ENCODE results near the gene DSTYK.

The DSTYK gene

DNA sequence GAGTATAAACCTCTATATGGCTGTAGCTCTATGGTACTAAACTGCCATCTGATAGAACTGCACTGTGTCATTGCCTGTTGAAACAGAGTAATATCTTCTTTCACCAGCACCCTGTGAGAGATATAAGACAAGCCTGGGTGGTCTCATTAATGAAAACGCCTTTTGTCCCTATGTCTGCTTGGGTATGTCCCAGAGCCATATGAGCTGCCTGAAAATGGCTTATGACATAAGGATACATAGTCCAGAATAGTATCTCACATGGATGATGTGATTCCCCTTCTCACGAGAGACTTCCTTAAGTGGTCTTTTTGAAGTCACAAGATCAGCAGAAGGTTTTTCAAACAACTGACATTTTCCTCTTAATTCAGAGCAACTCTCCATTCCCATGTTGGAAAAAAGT, 8.9 kb upstream of the DSTYK start:
- H3K4me1 ChIP-seq (ENCODE audit: control insufficient read depth, insufficient read depth, low read length), result peaks cover 5% of the 10 kb centered on the region
- TF ChIP-seq, protein P1, sequence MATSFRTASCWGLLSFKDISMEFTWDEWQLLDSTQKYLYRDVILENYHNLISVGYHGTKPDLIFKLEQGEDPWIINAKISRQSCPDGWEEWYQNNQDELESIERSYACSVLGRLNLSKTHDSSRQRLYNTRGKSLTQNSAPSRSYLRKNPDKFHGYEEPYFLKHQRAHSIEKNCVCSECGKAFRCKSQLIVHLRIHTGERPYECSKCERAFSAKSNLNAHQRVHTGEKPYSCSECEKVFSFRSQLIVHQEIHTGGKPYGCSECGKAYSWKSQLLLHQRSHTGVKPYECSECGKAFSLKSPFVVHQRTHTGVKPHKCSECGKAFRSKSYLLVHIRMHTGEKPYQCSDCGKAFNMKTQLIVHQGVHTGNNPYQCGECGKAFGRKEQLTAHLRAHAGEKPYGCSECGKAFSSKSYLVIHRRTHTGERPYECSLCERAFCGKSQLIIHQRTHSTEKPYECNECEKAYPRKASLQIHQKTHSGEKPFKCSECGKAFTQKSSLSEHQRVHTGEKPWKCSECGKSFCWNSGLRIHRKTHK (tag by site-specific recombination; IDR thresholded peaks at IDR 0.05), result no peak
- TF ChIP-seq, protein P2, sequence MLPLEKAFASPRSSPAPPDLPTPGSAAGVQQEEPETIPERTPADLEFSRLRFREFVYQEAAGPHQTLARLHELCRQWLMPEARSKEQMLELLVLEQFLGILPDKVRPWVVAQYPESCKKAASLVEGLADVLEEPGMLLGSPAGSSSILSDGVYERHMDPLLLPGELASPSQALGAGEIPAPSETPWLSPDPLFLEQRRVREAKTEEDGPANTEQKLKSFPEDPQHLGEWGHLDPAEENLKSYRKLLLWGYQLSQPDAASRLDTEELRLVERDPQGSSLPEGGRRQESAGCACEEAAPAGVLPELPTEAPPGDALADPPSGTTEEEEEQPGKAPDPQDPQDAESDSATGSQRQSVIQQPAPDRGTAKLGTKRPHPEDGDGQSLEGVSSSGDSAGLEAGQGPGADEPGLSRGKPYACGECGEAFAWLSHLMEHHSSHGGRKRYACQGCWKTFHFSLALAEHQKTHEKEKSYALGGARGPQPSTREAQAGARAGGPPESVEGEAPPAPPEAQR (tag by site-specific recombination; IDR thresholded peaks at IDR 0.05), result no peak
- TF ChIP-seq WT1 (tag by site-specific recombination; IDR thresholded peaks at IDR 0.05), result no peak
- no peak for TF ChIP-seq ZEB2 (tag by site-specific recombination; IDR thresholded peaks at IDR 0.05)
- TF ChIP-seq SCRT1 (tag by site-specific recombination; IDR thresholded peaks at IDR 0.05; ENCODE audit: borderline replicate concordance), result no peak
- TF ChIP-seq ZNF214 (tag by site-specific recombination; IDR thresholded peaks at IDR 0.05; ENCODE audit: borderline replicate concordance), result no peak
- no peak for TF ChIP-seq ZNF544 (tag by site-specific recombination; IDR thresholded peaks at IDR 0.05)
- TF ChIP-seq ZNF311 (tag by site-specific recombination; IDR thresholded peaks at IDR 0.05; ENCODE audit: borderline replicate concordance), result no peak
- TF ChIP-seq ZNF791 (tag by site-specific recombination; IDR thresholded peaks at IDR 0.05), result no peak
- no peak for TF ChIP-seq ZNF623 (tag by site-specific recombination; IDR thresholded peaks at IDR 0.05)
- TF ChIP-seq ZNF169 (tag by site-specific recombination; IDR thresholded peaks at IDR 0.05), result no peak
- no peak for TF ChIP-seq ZNF433 (tag by site-specific recombination; IDR thresholded peaks at IDR 0.05; ENCODE audit: low read depth)
- TF ChIP-seq, protein P3, sequence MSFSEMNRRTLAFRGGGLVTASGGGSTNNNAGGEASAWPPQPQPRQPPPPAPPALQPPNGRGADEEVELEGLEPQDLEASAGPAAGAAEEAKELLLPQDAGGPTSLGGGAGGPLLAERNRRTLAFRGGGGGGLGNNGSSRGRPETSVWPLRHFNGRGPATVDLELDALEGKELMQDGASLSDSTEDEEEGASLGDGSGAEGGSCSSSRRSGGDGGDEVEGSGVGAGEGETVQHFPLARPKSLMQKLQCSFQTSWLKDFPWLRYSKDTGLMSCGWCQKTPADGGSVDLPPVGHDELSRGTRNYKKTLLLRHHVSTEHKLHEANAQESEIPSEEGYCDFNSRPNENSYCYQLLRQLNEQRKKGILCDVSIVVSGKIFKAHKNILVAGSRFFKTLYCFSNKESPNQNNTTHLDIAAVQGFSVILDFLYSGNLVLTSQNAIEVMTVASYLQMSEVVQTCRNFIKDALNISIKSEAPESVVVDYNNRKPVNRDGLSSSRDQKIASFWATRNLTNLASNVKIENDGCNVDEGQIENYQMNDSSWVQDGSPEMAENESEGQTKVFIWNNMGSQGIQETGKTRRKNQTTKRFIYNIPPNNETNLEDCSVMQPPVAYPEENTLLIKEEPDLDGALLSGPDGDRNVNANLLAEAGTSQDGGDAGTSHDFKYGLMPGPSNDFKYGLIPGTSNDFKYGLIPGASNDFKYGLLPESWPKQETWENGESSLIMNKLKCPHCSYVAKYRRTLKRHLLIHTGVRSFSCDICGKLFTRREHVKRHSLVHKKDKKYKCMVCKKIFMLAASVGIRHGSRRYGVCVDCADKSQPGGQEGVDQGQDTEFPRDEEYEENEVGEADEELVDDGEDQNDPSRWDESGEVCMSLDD (tag by site-specific recombination; IDR thresholded peaks at IDR 0.05), result no peak
- H3K4me3 ChIP-seq (ENCODE audit: low read depth, low read length), result no peak overlapping the region
- CTCF ChIA-PET, result interaction anchor here (0.5 to 1.0 kb wide), 4 partner anchors 9 to 266 kb away, joined by 3 to 6 read pairs (median 4); no protein-coding TSS in a partner anchor
- H3K27ac ChIP-seq (ENCODE audit: extremely low read depth, low read depth, low read length), result no peak overlapping the region
- H3K36me3 ChIP-seq (ENCODE audit: control insufficient read depth in 2 of 2, insufficient read depth in 1 of 2, low read length in 2 of 2), result no peaks in the 10 kb centered on the region
- POLR2A ChIA-PET, result no interaction called here
- no peaks in the 10 kb centered on the region for H3K9me3 ChIP-seq (ENCODE audit: control insufficient read depth, insufficient read depth, low read depth, low read length)

DNA sequence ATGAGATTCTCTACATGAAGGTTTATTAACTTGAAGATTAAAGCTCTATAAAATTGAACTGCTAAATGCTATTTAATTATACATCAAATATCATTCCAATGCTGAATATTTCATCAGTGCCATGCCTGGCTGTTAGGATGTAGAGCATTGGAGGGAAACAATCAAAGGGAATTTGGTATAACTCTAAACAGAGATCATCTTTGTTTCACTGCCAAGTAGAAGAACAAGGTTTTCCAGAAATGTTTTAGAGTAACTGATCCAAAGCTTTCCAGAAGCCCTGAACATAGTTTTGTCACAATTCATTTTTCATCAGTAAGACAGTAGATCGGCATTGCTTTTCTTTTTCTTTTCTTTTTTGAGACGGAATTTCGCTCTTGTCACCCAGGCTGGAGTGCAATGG, 5.9 kb upstream of the DSTYK start:
- CTCF ChIA-PET, result interaction anchor here (2.3 kb wide), 1 partner anchor 11 kb away, joined by 7 read pairs; the partner anchor contains the start of gene TMCC2
- POLR2A ChIA-PET, result no interaction called here
- H3K9me3 ChIP-seq (ENCODE audit: control insufficient read depth, insufficient read depth, low read depth, low read length), result no peaks in the 10 kb centered on the region
- H3K27ac ChIP-seq (ENCODE audit: extremely low read depth, low read depth, low read length), result no peak overlapping the region
- TF ChIP-seq ZNF600 (tag by site-specific recombination; IDR thresholded peaks at IDR 0.05) (0 out of 2 replicates have a peak, but pooled peaks have one; percentile 48), ZNF658 (tag by site-specific recombination; IDR thresholded peaks at IDR 0.05) (no peak)
- H3K4me1 ChIP-seq (ENCODE audit: control insufficient read depth, insufficient read depth, low read length), result no peaks in the 10 kb centered on the region
- H3K4me3 ChIP-seq (ENCODE audit: low read depth, low read length), result no peak overlapping the region
- H3K36me3 ChIP-seq (ENCODE audit: control insufficient read depth in 2 of 2, insufficient read depth in 1 of 2, low read length in 2 of 2), result no peaks in the 10 kb centered on the region

DNA sequence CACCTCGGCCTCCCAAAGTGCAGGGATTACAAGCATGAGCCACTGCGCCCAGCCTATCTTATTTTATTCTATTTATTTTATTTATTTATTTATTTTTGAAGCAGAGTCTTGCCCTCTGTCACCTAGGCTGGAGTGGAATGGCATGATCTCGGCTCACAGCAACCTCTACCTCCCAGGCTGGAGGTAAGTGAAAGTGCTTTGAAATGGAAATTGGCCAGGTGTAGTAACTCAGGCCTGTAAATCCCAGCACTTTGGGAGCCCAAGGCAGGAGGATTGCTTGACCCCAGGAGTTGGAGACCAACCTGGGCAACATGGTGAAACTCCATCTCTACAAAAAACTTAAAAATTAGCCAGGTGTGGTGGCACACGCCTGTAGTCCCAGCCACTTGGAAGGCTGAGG, 5.1 kb upstream of the DSTYK start:
- POLR2A ChIA-PET, result no interaction called here
- no peak overlapping the region for H3K27ac ChIP-seq (ENCODE audit: extremely low read depth, low read depth, low read length)
- no peaks in the 10 kb centered on the region for H3K9me3 ChIP-seq (ENCODE audit: control insufficient read depth, insufficient read depth, low read depth, low read length)
- H3K4me1 ChIP-seq (ENCODE audit: control insufficient read depth, insufficient read depth, low read length), result no peaks in the 10 kb centered on the region
- no peaks in the 10 kb centered on the region for H3K36me3 ChIP-seq (ENCODE audit: control insufficient read depth in 2 of 2, insufficient read depth in 1 of 2, low read length in 2 of 2)
- no peak overlapping the region for H3K4me3 ChIP-seq (ENCODE audit: low read depth, low read length)
- CTCF ChIA-PET, result no interaction called here
- no peak for TF ChIP-seq ZNF626 (tag by site-specific recombination; IDR thresholded peaks at IDR 0.05)
- no peak for TF ChIP-seq ZNF391 (tag by site-specific recombination; IDR thresholded peaks at IDR 0.05; ENCODE audit: borderline replicate concordance, low read depth)
- TF ChIP-seq, protein P4, sequence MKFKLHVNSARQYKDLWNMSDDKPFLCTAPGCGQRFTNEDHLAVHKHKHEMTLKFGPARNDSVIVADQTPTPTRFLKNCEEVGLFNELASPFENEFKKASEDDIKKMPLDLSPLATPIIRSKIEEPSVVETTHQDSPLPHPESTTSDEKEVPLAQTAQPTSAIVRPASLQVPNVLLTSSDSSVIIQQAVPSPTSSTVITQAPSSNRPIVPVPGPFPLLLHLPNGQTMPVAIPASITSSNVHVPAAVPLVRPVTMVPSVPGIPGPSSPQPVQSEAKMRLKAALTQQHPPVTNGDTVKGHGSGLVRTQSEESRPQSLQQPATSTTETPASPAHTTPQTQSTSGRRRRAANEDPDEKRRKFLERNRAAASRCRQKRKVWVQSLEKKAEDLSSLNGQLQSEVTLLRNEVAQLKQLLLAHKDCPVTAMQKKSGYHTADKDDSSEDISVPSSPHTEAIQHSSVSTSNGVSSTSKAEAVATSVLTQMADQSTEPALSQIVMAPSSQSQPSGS (tag by site-specific recombination; IDR thresholded peaks at IDR 0.05; ENCODE audit: low read depth), result no peak
- no peak for TF ChIP-seq SALL2 (tag by site-specific recombination; IDR thresholded peaks at IDR 0.05; ENCODE audit: borderline replicate concordance)
- no peak for TF ChIP-seq ZNF777 (tag by site-specific recombination; IDR thresholded peaks at IDR 0.05; ENCODE audit: borderline replicate concordance)
- no peak for TF ChIP-seq ZNF394 (tag by site-specific recombination; IDR thresholded peaks at IDR 0.05; ENCODE audit: borderline replicate concordance)
- TF ChIP-seq, protein P5, sequence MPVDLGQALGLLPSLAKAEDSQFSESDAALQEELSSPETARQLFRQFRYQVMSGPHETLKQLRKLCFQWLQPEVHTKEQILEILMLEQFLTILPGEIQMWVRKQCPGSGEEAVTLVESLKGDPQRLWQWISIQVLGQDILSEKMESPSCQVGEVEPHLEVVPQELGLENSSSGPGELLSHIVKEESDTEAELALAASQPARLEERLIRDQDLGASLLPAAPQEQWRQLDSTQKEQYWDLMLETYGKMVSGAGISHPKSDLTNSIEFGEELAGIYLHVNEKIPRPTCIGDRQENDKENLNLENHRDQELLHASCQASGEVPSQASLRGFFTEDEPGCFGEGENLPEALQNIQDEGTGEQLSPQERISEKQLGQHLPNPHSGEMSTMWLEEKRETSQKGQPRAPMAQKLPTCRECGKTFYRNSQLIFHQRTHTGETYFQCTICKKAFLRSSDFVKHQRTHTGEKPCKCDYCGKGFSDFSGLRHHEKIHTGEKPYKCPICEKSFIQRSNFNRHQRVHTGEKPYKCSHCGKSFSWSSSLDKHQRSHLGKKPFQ (tag by site-specific recombination; IDR thresholded peaks at IDR 0.05), result no peak
- TF ChIP-seq ZNF837 (tag by site-specific recombination; IDR thresholded peaks at IDR 0.05), result no peak

Data from HEK293 (cell line).